Ascending aorta (tissue), 2 donors: ENCODE results near the gene TTC9. TPM values are rescaled to one million over a fixed set of nuclear protein-coding genes. Genes with fewer than 3 reads are reported as not detected.
"Not testable (repeated sequence)": the region's sequence is repeated elsewhere in the genome, so short reads cannot be mapped to it uniquely, and the experiment has no call there.

Experiments
- DNase-seq, 2 donors: peaks; one replicate each; pipeline ENCODE4 v3.0.0-alpha.2; 2019; ENCODE audit warnings: low spot score in 2 of 2
- H3K27ac ChIP-seq, 2 donors: fragments of 200-600 bp; sonication (generic); one replicate each; pipeline ENCODE4 v1.5.1; 2016 to 2017; ENCODE audit warnings: mild to moderate bottlenecking in 1 of 2
- H3K27me3 ChIP-seq: fragments of 200-600 bp; sonication (generic); one replicate; pipeline ENCODE4 v1.5.1; 2017
- H3K36me3 ChIP-seq, 2 donors: fragments of 200-600 bp; sonication (generic); one replicate each; pipeline ENCODE4 v1.5.1; 2016
- H3K4me1 ChIP-seq, 2 donors: fragments of 200-600 bp; sonication (generic); one replicate each; pipeline ENCODE4 v1.5.1; 2016 to 2017; ENCODE audit warnings: mild to moderate bottlenecking in 1 of 2
- H3K4me3 ChIP-seq, 2 donors: fragments of 200-600 bp; sonication (generic); one replicate each; pipeline ENCODE4 v1.5.1; 2016 to 2017; ENCODE audit warnings: mild to moderate bottlenecking in 1 of 2
- H3K9me3 ChIP-seq, 2 donors: fragments of 200-600 bp; sonication (generic); one replicate each; pipeline ENCODE4 v1.5.1; 2016
- intact Hi-C: fragments of 100-400 bp; cut with DNase I; formaldehyde crosslinking; loops from one replicate; pipeline ENCODE4 v1.15.1; 2023
- total RNA-seq: library from RNA; depleted of rRNA; stranded (reverse); fragments of >200 nt; gene quantifications from one replicate; pipeline ENCODE4 v1.1.0, GENCODE V29; 2016
- TF ChIP-seq, protein P1 (sequence below), 3 experiments: fragments of 200-600 bp in 2 of 3; fragments of 450-650 bp in 1 of 3; sonication (generic) in 2 of 3; IDR thresholded peaks; one replicate each; pipeline ENCODE4 v1.5.1; 2016 to 2019; ENCODE audit warnings: antibody characterized with exemption in 3 of 3, mild to moderate bottlenecking in 1 of 3, moderate library complexity in 1 of 3

The TTC9 gene
- total RNA-seq, 1 donor from 2014 or later: not detected

DNA sequence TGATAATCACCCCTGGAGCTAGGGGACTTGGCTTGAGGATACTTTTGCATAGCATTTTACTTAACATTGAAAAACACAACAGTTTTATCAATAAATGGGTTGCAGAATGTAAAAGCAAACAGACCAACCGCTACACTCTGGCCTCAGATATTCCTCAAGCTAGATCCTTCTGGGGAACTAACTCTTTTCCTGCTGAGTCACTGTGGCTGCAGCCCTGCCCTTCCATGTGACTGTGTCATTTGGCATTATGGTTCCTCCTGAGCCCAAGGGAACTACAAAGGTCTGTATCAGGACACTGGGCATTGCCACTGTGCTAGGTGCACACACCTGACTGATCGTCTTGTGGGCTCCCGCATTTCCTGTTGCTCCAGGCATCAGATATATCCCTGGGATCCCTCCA is 56.6 kb downstream of the TTC9 start:
- no peak for DNase-seq
- intact Hi-C loops: no loop called here
- TF ChIP-seq, protein P1, sequence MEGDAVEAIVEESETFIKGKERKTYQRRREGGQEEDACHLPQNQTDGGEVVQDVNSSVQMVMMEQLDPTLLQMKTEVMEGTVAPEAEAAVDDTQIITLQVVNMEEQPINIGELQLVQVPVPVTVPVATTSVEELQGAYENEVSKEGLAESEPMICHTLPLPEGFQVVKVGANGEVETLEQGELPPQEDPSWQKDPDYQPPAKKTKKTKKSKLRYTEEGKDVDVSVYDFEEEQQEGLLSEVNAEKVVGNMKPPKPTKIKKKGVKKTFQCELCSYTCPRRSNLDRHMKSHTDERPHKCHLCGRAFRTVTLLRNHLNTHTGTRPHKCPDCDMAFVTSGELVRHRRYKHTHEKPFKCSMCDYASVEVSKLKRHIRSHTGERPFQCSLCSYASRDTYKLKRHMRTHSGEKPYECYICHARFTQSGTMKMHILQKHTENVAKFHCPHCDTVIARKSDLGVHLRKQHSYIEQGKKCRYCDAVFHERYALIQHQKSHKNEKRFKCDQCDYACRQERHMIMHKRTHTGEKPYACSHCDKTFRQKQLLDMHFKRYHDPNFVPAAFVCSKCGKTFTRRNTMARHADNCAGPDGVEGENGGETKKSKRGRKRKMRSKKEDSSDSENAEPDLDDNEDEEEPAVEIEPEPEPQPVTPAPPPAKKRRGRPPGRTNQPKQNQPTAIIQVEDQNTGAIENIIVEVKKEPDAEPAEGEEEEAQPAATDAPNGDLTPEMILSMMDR (IDR thresholded peaks at IDR 0.05): no peak
- H3K27ac ChIP-seq: no peak overlapping the region
- no peak overlapping the region for H3K4me3 ChIP-seq
- H3K27me3 ChIP-seq: no peaks in the 10 kb centered on the region
- H3K9me3 ChIP-seq: no peaks in the 10 kb centered on the region
- no peaks in the 10 kb centered on the region for H3K36me3 ChIP-seq
- peaks cover 0 to 6% of the 10 kb centered on the region in 2 donors for H3K4me1 ChIP-seq

- no peak overlapping the region for H3K27ac ChIP-seq
- intact Hi-C loops: no loop called here
- H3K36me3 ChIP-seq: no peaks in the 10 kb centered on the region
- DNase-seq: no peak
- H3K27me3 ChIP-seq: no peaks in the 10 kb centered on the region
- peaks cover 0 to 6% of the 10 kb centered on the region in 2 donors for H3K4me1 ChIP-seq
- TF ChIP-seq, protein P1 (IDR thresholded peaks at IDR 0.05): no peak
- H3K9me3 ChIP-seq: no peaks in the 10 kb centered on the region
- H3K4me3 ChIP-seq: no peak overlapping the region
Observed at GRCh38 chr14:70699646-70700045, 57.9 kb downstream of the TTC9 start.

GRCh38 chr14:70700955-70701585 is 59.4 kb downstream of the TTC9 start:
- no peaks in the 10 kb centered on the region for H3K9me3 ChIP-seq
- H3K27ac ChIP-seq: no peak overlapping the region
- peaks cover 0 to 6% of the 10 kb centered on the region in 2 donors for H3K4me1 ChIP-seq
- intact Hi-C loops: no loop called here
- H3K27me3 ChIP-seq: no peaks in the 10 kb centered on the region
- H3K4me3 ChIP-seq: no peak overlapping the region
- no peaks in the 10 kb centered on the region for H3K36me3 ChIP-seq
- TF ChIP-seq, protein P1 (IDR thresholded peaks at IDR 0.05): no peak
- DNase-seq: no peak

DNA sequence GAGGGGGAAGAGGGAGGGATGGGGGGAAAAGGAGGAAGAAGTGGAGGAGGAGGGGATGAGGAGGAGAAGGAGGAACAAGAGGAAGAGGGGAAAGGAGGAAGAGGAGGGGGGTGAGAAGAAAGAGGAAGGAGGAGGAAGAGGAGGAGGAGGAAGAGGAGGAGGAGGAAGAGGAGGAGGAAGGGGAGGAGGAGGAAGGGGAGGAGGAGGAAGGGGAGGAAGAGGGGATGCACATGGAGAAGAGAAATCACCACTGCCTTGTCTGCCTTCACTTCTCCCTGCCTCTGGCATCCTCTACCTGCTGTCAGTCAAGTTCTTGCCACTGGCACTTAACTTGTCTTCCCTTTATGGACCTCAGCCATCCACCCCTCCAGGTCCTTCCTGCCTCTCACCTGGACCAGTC is 59.9 kb downstream of the TTC9 start:
- TF ChIP-seq, protein P1 (IDR thresholded peaks at IDR 0.05): no peak
- Histone ChIP-seq H3K27ac (no peak overlapping the region), H3K4me3 (no peak overlapping the region), H3K4me1 (peaks cover 0 to 6% of the 10 kb centered on the region in 2 donors), H3K27me3 (no peaks in the 10 kb centered on the region), H3K36me3 (no peaks in the 10 kb centered on the region), H3K9me3 (no peaks in the 10 kb centered on the region)
- no peak for DNase-seq
- intact Hi-C loops: no loop called here

GRCh38 chr14:70702161-70702560 is 60.4 kb downstream of the TTC9 start:
- no peak for DNase-seq
- TF ChIP-seq, protein P1 (IDR thresholded peaks at IDR 0.05): no peak
- Histone ChIP-seq H3K36me3 (no peaks in the 10 kb centered on the region), H3K9me3 (no peaks in the 10 kb centered on the region), H3K4me1 (peaks cover 0 to 6% of the 10 kb centered on the region in 2 donors), H3K27me3 (no peaks in the 10 kb centered on the region), H3K27ac (no peak overlapping the region), H3K4me3 (no peak overlapping the region)
- intact Hi-C loops: no loop called here

- H3K4me3 ChIP-seq, H3K27ac ChIP-seq, H3K9me3 ChIP-seq, H3K36me3 ChIP-seq, intact Hi-C loops, DNase-seq, H3K4me1 ChIP-seq, H3K27me3 ChIP-seq: not testable (repeated sequence)
Observed at GRCh38 chr14:70703621-70704168, 62.0 kb downstream of the TTC9 start.
